ENCODE measurements around the gene ULK1. TPM values are rescaled to one million over a fixed set of nuclear protein-coding genes. Genes with fewer than 3 reads are reported as not detected.

Gene ULK1
- polyA plus RNA-seq, 1 donor (not counting 4 experiments of a cell fraction or from before 2014, with no cell fraction given): 2.3 TPM

DNA sequence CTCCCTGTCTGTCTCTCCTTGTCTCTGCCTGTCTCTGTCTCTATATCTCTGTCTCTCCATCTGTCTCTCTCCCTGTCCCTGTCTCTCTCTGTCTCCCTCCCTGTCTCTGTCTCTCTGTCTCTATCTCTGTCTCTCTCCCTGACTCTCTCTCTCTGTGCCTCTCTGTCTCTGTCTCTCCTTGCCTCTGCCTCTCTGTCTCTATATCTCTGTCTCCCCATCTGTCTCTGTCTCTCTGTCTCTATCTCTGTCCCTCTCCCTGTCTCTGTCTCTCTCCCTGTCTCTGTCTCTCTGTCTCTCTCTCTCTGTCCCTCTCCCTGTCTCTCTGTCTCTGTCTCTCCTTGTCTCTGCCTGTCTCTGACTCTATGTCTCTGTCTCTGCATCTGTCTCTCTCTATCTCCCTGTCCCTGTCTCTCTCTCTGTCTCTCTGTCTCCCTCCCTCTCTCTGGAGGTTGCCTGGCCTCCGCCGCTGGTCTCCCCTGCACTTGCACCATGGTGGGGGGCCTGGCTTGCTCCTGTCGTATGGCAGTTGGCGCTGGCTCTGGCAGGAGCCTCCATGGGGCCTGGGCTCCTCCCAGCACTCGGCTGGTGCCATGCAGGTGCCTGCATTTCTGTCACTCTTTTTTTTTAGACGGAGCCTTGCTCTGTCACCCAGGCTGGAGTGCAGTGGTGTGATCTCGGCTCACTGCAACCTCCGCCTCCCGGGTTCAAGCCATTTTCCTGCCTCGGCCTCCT lies 37.9 kb upstream of the ULK1 start:
- Histone ChIP-seq H3K36me3 (ENCODE audit: control insufficient read depth in 2 of 2, extremely low read depth in 1 of 2, insufficient read depth in 2 of 2, low read length in 2 of 2) (no peaks in the 10 kb centered on the region), H4K20me1 (ENCODE audit: control insufficient read depth, extremely low read depth, insufficient read depth, low read length) (no peaks in the 10 kb centered on the region), H3K4me1 (ENCODE audit: control insufficient read depth, extremely low read depth, insufficient read depth, low read length) (peaks cover 8% of the 10 kb centered on the region), H3K9me1 (ENCODE audit: control insufficient read depth, extremely low read depth, insufficient read depth, low read length) (no peaks in the 10 kb centered on the region), H3K4me3 (ENCODE audit: control insufficient read depth in 2 of 3, extremely low read depth in 1 of 3, insufficient read depth in 2 of 3, low read depth in 1 of 3, low read length in 3 of 3) (no peak overlapping the region), H3K4me2 (ENCODE audit: control insufficient read depth, extremely low read depth, insufficient read depth, low read depth, low read length) (no peak overlapping the region), H3K79me2 (ENCODE audit: control insufficient read depth, insufficient read depth, low read length) (no peaks in the 10 kb centered on the region), H3K9me3 (ENCODE audit: control insufficient read depth, low read depth, low read length) (no peaks in the 10 kb centered on the region), H3K27me3 (ENCODE audit: control insufficient read depth, extremely low read depth, insufficient read depth, low read length) (peaks cover 7% of the 10 kb centered on the region), H2AFZ (ENCODE audit: control insufficient read depth, low read length) (no peak overlapping the region), H3K9ac (ENCODE audit: control insufficient read depth, extremely low read depth, insufficient read depth, low read length) (no peak overlapping the region), H3K27ac (ENCODE audit: control insufficient read depth, insufficient read depth, low read length) (no peak overlapping the region)
- TF ChIP-seq EZH2 (IDR thresholded peaks at IDR 0.05; ENCODE audit: low read length) (no peak), CTCF (optimal IDR thresholded peaks at IDR 0.05 in 1 of 3, IDR thresholded peaks at IDR 0.05 in 1 of 3, conservative IDR thresholded peaks at IDR 0.05 in 1 of 3; ENCODE audit: extremely low read depth in 1 of 3, insufficient read depth in 2 of 3, low read length in 3 of 3) (no peak)
- dilution Hi-C loops (cut with MboI; ENCODE audit: extremely low pct_ligation_motif_present, low sequenced_read_pairs): no loop called here
- DNase-seq (ENCODE audit: low read depth, low spot score) (no peak), FAIRE-seq (no peak)

- no peak overlapping the region for H2AFZ ChIP-seq (ENCODE audit: control insufficient read depth, low read length)
- no peaks in the 10 kb centered on the region for H3K9me1 ChIP-seq (ENCODE audit: control insufficient read depth, extremely low read depth, insufficient read depth, low read length)
- H3K9ac ChIP-seq (ENCODE audit: control insufficient read depth, extremely low read depth, insufficient read depth, low read length): no peak overlapping the region
- dilution Hi-C loops (cut with MboI; ENCODE audit: extremely low pct_ligation_motif_present, low sequenced_read_pairs): no loop called here
- peaks cover 7% of the 10 kb centered on the region for H3K27me3 ChIP-seq (ENCODE audit: control insufficient read depth, extremely low read depth, insufficient read depth, low read length)
- no peak for FAIRE-seq
- no peak for TF ChIP-seq CTCF (optimal IDR thresholded peaks at IDR 0.05 in 1 of 3, IDR thresholded peaks at IDR 0.05 in 1 of 3, conservative IDR thresholded peaks at IDR 0.05 in 1 of 3; ENCODE audit: extremely low read depth in 1 of 3, insufficient read depth in 2 of 3, low read length in 3 of 3)
- no peak for TF ChIP-seq EZH2 (IDR thresholded peaks at IDR 0.05; ENCODE audit: low read length)
- H3K9me3 ChIP-seq (ENCODE audit: control insufficient read depth, low read depth, low read length): no peaks in the 10 kb centered on the region
- DNase-seq (ENCODE audit: low read depth, low spot score): no peak
- no peak overlapping the region for H3K4me3 ChIP-seq (ENCODE audit: control insufficient read depth in 2 of 3, extremely low read depth in 1 of 3, insufficient read depth in 2 of 3, low read depth in 1 of 3, low read length in 3 of 3)
- peaks cover 10% of the 10 kb centered on the region for H3K4me1 ChIP-seq (ENCODE audit: control insufficient read depth, extremely low read depth, insufficient read depth, low read length)
- no peaks in the 10 kb centered on the region for H3K79me2 ChIP-seq (ENCODE audit: control insufficient read depth, insufficient read depth, low read length)
- no peaks in the 10 kb centered on the region for H3K36me3 ChIP-seq (ENCODE audit: control insufficient read depth in 2 of 2, extremely low read depth in 1 of 2, insufficient read depth in 2 of 2, low read length in 2 of 2)
- no peak overlapping the region for H3K27ac ChIP-seq (ENCODE audit: control insufficient read depth, insufficient read depth, low read length)
- H3K4me2 ChIP-seq (ENCODE audit: control insufficient read depth, extremely low read depth, insufficient read depth, low read depth, low read length): no peak overlapping the region
- no peaks in the 10 kb centered on the region for H4K20me1 ChIP-seq (ENCODE audit: control insufficient read depth, extremely low read depth, insufficient read depth, low read length)
Measured at GRCh38 chr12:131857908-131858850, 36.2 kb upstream of the ULK1 start.
